PC-3 (cell line): Measurements from ENCODE around the gene MYOZ1. TPM values are rescaled to one million over a fixed set of nuclear protein-coding genes. Genes with fewer than 3 reads are reported as not detected.

Source experiments
- ATAC-seq: fragments of 200-7000 bp; cut with Tn5 transposase; 2 replicates; pipeline ENCODE4 v1.9.1; 2020; ENCODE audit warnings: mild to moderate bottlenecking, moderate library complexity
- BruUV-seq: library from RNA; stranded (reverse); fragments of 400-500 nt; replicated peaks from 2 replicates; lab custom pipeline; 2021; lab: Mats Ljungman, UMichigan
- CTCF ChIA-PET: fragments of 300-600 bp; sonication (Branson Sonifier 250); formaldehyde crosslinking; loops from one replicate; lab custom pipeline; 2022; ENCODE audit warnings: antibody characterized with exemption; lab: Charles Lee
- POLR2A ChIA-PET: fragments of 300-600 bp; sonication (Branson Sonifier 250); formaldehyde crosslinking; loops from one replicate; lab custom pipeline; 2022; ENCODE audit warnings: antibody characterized with exemption; ENCODE audit not compliant: unreplicated experiment; lab: Charles Lee
- DNase-seq: peaks from one replicate; pipeline ENCODE4 v3.0.0-alpha.2; 2015
- H2AFZ ChIP-seq: fragments of 300-600 bp; sonication (generic); 2 replicates; pipeline ENCODE4 v1.6.0; 2016; ENCODE audit warnings: antibody characterized with exemption, low read length
- H3F3A ChIP-seq: fragments of 300-600 bp; sonication (generic); one replicate; pipeline ENCODE4 v1.6.0; 2017; ENCODE audit warnings: antibody characterized with exemption, low read length, control low read depth, mild to moderate bottlenecking; ENCODE audit not compliant: unreplicated experiment
- H3K27ac ChIP-seq: fragments of 300-600 bp; sonication (generic); 2 replicates; pipeline ENCODE4 v1.5.1; 2016; ENCODE audit warnings: mild to moderate bottlenecking, low read length
- H3K27me3 ChIP-seq: fragments of 300-600 bp; sonication (generic); 2 replicates; pipeline ENCODE4 v1.6.1; 2016; ENCODE audit warnings: low read length, mixed read lengths
- H3K36me3 ChIP-seq: fragments of 300-600 bp; sonication (generic); 2 replicates; pipeline ENCODE4 v1.6.1; 2016; ENCODE audit warnings: low read depth, mixed run types, low read length, mixed read lengths
- H3K4me1 ChIP-seq: fragments of 300-600 bp; sonication (generic); 2 replicates; pipeline ENCODE4 v1.5.1; 2016; ENCODE audit warnings: low read length; ENCODE audit not compliant: insufficient read depth
- H3K4me2 ChIP-seq: fragments of 300-600 bp; sonication (generic); 2 replicates; pipeline ENCODE4 v1.6.0; 2016; ENCODE audit warnings: low read length
- H3K4me3 ChIP-seq: fragments of 300-600 bp; sonication (generic); 2 replicates; pipeline ENCODE4 v1.5.1; 2016; ENCODE audit warnings: mild to moderate bottlenecking, low read length, mixed read lengths
- H3K79me2 ChIP-seq: fragments of 300-600 bp; sonication (generic); 2 replicates; pipeline ENCODE4 v1.6.1; 2017; ENCODE audit warnings: low read length, mixed read lengths
- H3K9ac ChIP-seq: fragments of 300-600 bp; sonication (generic); 2 replicates; pipeline ENCODE4 v1.6.0; 2016; ENCODE audit warnings: mild to moderate bottlenecking, low read length
- H3K9me2 ChIP-seq: fragments of 300-600 bp; sonication (generic); replicated peaks from 2 replicates; pipeline ENCODE4 v1.6.1; 2016; ENCODE audit warnings: mixed run types, low read length, mixed read lengths
- H3K9me3 ChIP-seq: fragments of 300-600 bp; sonication (generic); 2 replicates; pipeline ENCODE4 v1.6.1; 2016; ENCODE audit warnings: low read length, mixed read lengths
- H4K20me1 ChIP-seq: fragments of 300-600 bp; sonication (generic); 2 replicates; pipeline ENCODE4 v1.6.1; 2016; ENCODE audit warnings: low read length, mixed read lengths
- CTCF ChIP-seq: fragments of 300-600 bp; sonication (generic); conservative IDR thresholded peaks from 2 replicates; pipeline ENCODE4 v1.5.1; 2017; ENCODE audit warnings: antibody characterized with exemption, low read depth, mild to moderate bottlenecking, low read length
- EZH2 ChIP-seq: fragments of 300-600 bp; sonication (generic); IDR thresholded peaks from one replicate; pipeline ENCODE4 v1.6.1; 2017; ENCODE audit warnings: antibody characterized with exemption, mild to moderate bottlenecking, low read length; ENCODE audit not compliant: unreplicated experiment
- EZH2phosphoT487 ChIP-seq: fragments of 300-600 bp; sonication (generic); IDR thresholded peaks from 2 replicates; pipeline ENCODE4 v1.6.1; 2018; ENCODE audit warnings: mild to moderate bottlenecking, antibody characterized with exemption, low read length, borderline replicate concordance
- intact Hi-C: fragments of 100-400 bp; cut with micrococcal nuclease; formaldehyde crosslinking; loops from 2 replicates; pipeline ENCODE4 v1.9.0; 2023
- total RNA-seq: library from RNA; depleted of rRNA; stranded (reverse); fragments of >200 nt; gene quantifications from 2 replicates; pipeline ENCODE4 v1.2.3, GENCODE V29; 2014

The MYOZ1 gene
- total RNA-seq, 1 experiment from 2014 or later, result not detected

- Histone ChIP-seq H3K4me3 (no peak overlapping the region), H3K79me2 (no peaks in the 10 kb centered on the region), H3K9me2 (no peaks in the 10 kb centered on the region), H3K9ac (no peak overlapping the region), H3K27ac (no peak overlapping the region), H3F3A (no peaks in the 10 kb centered on the region), H3K27me3 (no peaks in the 10 kb centered on the region), H3K4me2 (no peak overlapping the region), H2AFZ (no peak overlapping the region), H3K4me1 (no peaks in the 10 kb centered on the region), H4K20me1 (no peaks in the 10 kb centered on the region), H3K9me3 (no peaks in the 10 kb centered on the region), H3K36me3 (no peaks in the 10 kb centered on the region)
- CTCF ChIA-PET, result interaction anchor here (0.6 to 4.4 kb wide), 7 partner anchors 42 to 1391 kb away, joined by 3 to 39 read pairs (median 4); partner anchors contain the start of gene PPP3CB
- ATAC-seq (no peak), DNase-seq (no peak)
- POLR2A ChIA-PET, result interaction anchor here (1.0 kb wide), 1 partner anchor 18 kb away, joined by 11 read pairs; no protein-coding TSS in a partner anchor
- intact Hi-C loops, result no loop called here
- BruUV-seq, result no TSS peak
- no peak for TF ChIP-seq EZH2phosphoT487
- TF ChIP-seq CTCF, result no peak
- TF ChIP-seq EZH2, result no peak
Observed at GRCh38 chr10:73643362-73643761, 2.1 kb upstream of the MYOZ1 start.

- no peaks in the 10 kb centered on the region for H3K79me2 ChIP-seq
- H3K4me3 ChIP-seq, result no peak overlapping the region
- ATAC-seq (no peak), DNase-seq (no peak)
- no peak overlapping the region for H3K4me2 ChIP-seq
- H3K9me2 ChIP-seq, result no peaks in the 10 kb centered on the region
- H4K20me1 ChIP-seq, result no peaks in the 10 kb centered on the region
- no peaks in the 10 kb centered on the region for H3K4me1 ChIP-seq
- H3K36me3 ChIP-seq, result no peaks in the 10 kb centered on the region
- intact Hi-C loops, result no loop called here
- H3K9ac ChIP-seq, result no peak overlapping the region
- H3K27ac ChIP-seq, result no peak overlapping the region
- no peaks in the 10 kb centered on the region for H3F3A ChIP-seq
- H3K27me3 ChIP-seq, result no peaks in the 10 kb centered on the region
- BruUV-seq, result no TSS peak
- ChIA-PET POLR2A (interaction anchor here (0.6 kb wide), 1 partner anchor 1797 kb away, joined by 3 read pairs; no protein-coding TSS in a partner anchor), CTCF (no interaction called here)
- TF ChIP-seq EZH2phosphoT487, result no peak
- H2AFZ ChIP-seq, result no peak overlapping the region
- no peaks in the 10 kb centered on the region for H3K9me3 ChIP-seq
Observed at GRCh38 chr10:73639286-73639685, 2.0 kb downstream of the MYOZ1 start.

- Histone ChIP-seq H2AFZ (no peak overlapping the region), H3K27me3 (no peaks in the 10 kb centered on the region), H3F3A (no peaks in the 10 kb centered on the region), H3K4me3 (no peak overlapping the region), H3K79me2 (no peaks in the 10 kb centered on the region), H3K9me2 (no peaks in the 10 kb centered on the region), H3K27ac (no peak overlapping the region), H4K20me1 (no peaks in the 10 kb centered on the region), H3K9me3 (no peaks in the 10 kb centered on the region), H3K9ac (no peak overlapping the region), H3K4me2 (no peak overlapping the region), H3K36me3 (no peaks in the 10 kb centered on the region), H3K4me1 (no peaks in the 10 kb centered on the region)
- no TSS peak for BruUV-seq
- intact Hi-C loops, result no loop called here
- no peak for TF ChIP-seq EZH2phosphoT487
- POLR2A ChIA-PET, result no interaction called here
- DNase-seq (no peak), ATAC-seq (no peak; the same call in 1 of the 2 replicates)
- CTCF ChIA-PET, result interaction anchor here (0.6 kb wide), 1 partner anchor 104 kb away, joined by 3 read pairs; no protein-coding TSS in a partner anchor
Observed at GRCh38 chr10:73635781-73636180, 5.5 kb downstream of the MYOZ1 start.
